ENCODE measurements around the gene GBGT1.
A peak's percentile ranks its signal among the peaks of the same experiment; 100 is the strongest.

DNA sequence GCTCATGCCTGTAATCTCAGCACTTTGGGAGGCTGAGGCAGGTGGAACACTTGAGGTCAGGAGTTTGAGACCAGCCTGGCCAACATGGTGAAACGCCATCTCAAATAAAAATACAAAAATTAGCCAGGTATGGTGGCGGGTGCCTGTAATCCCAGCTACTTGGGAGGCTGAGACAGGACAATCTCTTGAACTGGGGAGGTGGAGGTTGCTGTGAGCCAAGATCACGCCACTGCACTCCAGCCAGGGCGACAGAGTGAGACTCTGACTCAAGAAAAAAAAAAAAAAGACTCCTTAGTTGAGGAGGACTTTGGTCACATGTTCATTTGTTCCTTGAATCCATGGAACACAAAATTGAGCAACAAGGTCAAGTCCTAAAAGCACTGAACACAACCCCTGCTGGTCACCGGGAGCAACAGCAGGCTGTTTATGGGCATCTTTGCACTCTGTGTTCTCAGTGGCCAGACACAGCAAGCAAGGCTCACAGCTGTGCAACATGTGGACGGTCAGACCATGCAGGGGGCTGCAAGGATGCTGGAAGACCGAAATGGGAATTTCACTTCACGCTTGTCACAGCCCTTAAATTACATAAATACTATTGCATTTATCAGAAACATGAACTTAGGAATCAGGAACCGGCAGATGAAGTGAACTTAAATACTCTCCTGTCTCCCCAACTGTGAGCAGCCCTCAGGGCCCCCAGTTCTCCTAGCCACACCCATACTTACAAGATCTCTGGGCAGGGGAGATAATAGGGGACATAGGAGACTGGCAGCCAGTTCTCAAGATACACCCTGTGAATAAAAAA is 2.8 kb downstream of the GBGT1 start:
- TF ChIP-seq, protein P1, sequence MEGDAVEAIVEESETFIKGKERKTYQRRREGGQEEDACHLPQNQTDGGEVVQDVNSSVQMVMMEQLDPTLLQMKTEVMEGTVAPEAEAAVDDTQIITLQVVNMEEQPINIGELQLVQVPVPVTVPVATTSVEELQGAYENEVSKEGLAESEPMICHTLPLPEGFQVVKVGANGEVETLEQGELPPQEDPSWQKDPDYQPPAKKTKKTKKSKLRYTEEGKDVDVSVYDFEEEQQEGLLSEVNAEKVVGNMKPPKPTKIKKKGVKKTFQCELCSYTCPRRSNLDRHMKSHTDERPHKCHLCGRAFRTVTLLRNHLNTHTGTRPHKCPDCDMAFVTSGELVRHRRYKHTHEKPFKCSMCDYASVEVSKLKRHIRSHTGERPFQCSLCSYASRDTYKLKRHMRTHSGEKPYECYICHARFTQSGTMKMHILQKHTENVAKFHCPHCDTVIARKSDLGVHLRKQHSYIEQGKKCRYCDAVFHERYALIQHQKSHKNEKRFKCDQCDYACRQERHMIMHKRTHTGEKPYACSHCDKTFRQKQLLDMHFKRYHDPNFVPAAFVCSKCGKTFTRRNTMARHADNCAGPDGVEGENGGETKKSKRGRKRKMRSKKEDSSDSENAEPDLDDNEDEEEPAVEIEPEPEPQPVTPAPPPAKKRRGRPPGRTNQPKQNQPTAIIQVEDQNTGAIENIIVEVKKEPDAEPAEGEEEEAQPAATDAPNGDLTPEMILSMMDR (IDR thresholded peaks at IDR 0.05; ENCODE audit: low read depth, low read length), result peak; percentile 52
- TF ChIP-seq EZH2phosphoT487 (IDR thresholded peaks at IDR 0.05; ENCODE audit: low read depth), result no peak
